NCI-H82 treated with DMSO at 0.1 percent for 48 hours (cell line): ENCODE measurements around the gene LEP.
"Not testable (repeated sequence)": the region's sequence is repeated elsewhere in the genome, so short reads cannot be mapped to it uniquely, and the experiment has no call there.

Source experiments
- DNase-seq: peaks from one replicate; lab custom pipeline; 2025; ENCODE audit not compliant: unreplicated experiment; lab: John Stamatoyannopoulos, UW

Gene LEP

DNA sequence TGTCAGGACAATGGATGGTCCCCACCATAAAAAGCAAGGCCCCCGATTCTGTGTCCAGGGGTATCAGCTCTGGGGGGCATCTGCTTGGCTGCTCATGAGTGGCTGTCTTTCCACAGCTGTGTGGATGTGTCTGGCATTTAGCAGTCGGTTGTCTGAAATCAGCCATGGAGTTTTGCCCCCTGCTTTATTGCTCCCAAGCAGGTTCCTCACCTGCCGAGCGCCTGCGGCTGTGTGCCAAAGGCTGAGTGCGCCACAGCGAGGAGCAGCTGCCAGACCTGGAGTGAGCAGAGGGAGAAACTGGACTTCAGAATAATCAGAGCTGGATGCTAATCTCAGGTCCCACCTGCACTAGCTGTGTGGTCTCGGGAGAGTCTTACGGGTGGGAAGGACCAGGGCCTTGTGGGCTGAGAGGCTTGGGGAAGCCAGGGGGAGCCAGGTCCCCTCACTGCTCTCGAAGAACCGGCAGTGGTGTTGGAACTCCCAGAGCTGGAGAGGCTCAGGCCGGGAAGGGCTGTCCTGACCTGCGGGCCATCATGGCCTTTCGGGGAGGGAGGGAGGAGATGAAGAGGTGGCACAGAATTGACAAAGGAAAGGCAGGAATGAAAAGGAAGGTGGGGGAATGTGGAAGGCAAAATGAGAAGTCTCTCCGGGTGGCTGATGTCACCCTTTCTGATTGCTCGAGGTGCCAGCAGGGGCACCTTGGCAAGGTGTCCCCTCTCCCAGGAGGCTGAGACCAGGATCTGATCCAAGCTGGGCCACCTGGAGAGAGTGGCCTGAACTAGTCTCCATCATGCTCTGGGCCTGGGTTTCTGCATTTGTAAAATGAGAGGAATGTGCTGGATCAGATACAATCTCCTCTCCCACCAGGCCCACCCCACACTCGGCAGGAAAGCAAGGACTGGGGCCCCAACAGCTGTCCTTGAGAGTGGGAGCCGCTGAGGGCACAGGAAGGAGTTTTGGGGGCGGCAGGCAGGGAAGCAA is 30.2 kb upstream of the LEP start:
- no peak for DNase-seq

- peak; percentile 18 for DNase-seq
Observed at GRCh38 chr7:128211626-128212025, 29.5 kb upstream of the LEP start.

GRCh38 chr7:128214463-128214862 is 26.6 kb upstream of the LEP start:
- no peak for DNase-seq

- DNase-seq = no peak
Observed at GRCh38 chr7:128215281-128215680, 25.8 kb upstream of the LEP start.

DNA sequence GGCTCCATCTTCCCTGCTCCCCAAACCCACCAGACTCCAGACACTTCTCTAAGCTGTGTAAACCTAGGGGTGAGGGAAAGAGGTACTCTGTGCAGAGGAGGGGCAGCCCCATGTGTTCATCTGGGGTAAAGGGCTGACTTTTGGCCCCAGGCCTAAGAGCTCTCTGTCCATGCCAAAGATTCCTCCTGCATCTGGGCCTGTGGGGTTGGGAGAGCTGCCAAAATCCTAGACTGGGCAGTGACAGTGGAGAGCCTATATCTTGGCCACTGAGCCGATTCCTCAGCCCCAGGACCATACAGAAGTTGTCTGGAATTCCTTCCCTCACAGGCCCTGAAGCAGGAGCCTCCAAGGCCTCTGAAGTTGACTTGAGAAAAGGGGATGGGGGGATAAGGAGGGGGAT is 25.3 kb upstream of the LEP start:
- DNase-seq = no peak

DNA sequence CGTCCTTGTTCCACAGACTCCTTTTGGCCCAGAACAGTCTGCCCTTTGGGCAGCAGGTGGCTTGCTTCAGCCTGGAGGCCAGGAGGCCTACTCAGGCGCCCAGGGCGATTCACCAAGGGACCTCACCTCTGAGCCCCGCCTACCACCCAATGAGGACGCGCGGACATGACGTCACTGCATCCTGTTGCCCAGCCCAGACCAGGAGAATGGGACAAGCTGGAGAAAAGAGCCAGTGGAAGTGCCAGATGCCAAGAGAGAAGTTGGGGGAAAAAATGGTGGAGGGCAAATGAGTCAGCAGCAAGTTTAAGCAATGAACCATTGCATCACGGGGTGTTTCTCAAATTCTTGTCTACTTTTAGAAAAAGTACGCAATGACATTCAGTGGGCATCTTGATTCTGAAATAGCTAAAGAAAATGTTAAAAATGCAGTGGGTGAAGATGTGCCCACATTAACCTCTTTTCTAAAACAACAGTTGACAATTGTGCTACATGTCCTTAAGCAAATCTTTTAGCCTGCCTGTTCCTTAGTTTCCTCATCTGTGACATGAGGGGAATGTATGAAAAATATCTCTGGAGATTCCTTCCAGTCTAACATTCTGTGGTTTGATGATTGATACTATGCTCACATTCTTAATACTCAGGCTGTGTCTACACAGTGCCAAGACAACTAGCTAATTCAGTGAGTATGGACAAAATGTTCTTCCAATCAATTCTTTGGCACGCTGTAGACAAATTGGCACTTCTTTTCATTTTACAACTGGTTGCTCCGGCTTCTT is 23.9 kb upstream of the LEP start:
- no peak for DNase-seq

DNA sequence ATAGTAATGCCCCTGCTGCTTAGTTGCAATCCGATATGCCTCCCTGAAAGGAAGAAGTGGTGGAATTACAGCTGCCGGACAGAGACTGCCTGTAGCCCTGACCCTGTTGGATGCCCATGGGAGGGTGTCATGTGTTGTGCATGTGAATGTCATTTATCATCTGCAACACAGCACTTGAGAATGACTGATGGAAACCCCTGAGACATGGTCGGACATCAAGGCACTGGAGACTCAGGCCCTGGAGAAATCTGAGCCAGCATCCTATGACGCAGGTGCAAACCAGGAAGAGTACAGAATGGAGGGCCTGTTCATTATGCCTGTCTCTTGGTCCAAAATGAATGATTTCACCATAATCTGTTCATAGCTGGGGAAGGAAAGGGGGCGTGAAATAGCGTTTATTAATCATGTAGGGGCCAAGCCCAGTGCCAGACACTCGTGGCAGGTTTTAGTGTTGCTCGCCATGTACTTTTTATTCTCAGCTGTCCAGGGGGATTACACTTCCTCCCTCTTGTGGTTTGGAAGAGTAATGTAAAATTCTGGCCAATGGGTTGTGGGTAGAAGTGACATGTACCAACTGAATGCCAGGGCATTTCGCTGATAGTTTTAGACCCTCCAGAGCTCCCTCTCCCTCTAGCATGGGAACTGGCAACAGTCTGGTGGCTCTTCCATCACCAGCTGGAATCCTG is 23.0 kb upstream of the LEP start:
- no peak for DNase-seq

DNA sequence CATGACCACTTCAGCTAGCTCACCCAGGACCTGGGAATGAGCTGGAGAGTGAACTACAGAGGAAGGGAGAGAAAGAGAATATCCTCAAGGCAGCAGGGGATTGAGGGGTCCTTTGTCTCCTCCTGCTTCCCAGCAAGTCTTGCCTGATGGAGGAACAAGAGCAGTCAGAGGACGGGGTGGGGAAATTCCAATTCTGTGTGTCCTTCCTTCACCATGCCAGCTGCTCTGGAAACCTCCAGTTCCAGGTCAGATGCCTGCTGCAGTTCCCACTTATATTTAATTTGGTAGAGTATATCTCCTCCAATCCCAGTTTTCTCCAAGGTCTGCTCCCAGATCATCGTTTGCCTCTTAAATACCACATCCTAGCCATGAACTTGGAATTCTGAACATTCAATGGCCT is 21.4 kb upstream of the LEP start:
- no peak for DNase-seq

DNA sequence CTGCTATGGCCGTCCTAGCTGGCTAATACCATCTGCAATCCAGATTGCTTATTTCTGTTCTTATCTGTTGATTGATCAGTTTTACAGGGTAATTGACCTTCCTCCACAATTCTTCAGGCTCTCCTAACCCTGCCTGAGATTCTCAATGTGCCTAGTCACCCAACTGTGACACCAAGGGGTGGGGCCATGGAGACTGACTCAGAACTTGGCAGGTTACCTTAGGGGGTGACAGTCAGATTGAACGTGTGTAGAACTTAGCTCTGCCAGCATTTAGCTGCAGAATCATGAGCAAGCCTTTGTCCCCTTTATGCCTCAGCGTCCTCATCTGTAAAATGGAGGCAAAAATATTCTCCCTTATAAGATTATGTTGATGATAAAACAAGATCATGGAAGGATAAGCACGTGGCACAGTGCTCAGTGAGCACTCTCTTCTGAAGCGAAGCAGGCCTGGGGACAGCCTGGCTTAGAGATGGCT is 19.1 kb upstream of the LEP start:
- no peak for DNase-seq

DNA sequence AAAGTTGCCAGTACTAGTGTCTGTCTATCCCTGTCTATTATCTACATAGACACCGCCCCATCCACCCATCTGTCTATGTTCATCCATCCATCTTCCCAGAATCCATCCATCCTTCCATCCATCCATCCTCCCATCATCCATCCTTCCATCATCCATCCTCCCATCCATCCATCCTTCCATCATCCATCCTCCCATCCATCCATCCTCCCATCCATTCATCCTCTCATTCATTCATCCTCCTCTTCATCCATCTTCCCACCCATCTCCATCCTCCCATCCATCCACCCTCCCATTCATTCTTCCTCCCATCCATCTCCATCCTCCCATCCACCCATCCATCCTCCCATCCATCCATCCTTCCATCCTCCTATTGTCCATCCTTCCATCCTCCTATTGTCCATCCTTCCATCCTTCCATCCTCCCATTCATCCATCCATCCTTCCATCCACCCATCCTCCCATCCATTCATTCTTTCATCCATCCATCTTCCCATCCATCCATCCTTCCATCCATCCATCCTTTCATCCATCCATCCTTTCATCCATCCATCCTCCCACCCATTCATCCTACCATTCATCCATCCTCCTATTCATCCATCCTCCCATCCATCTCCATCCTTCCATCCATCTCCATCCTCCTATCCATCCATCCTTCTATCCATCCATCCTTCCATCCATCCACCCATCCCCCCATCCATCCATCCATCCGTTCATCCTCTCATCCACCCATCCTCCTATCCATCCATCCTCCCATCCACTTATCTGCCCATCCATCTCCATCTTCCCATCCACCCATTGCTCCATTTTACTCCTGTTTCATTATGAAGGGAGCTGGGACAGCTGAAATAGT is 14.7 kb upstream of the LEP start:
- no peak for DNase-seq

DNA sequence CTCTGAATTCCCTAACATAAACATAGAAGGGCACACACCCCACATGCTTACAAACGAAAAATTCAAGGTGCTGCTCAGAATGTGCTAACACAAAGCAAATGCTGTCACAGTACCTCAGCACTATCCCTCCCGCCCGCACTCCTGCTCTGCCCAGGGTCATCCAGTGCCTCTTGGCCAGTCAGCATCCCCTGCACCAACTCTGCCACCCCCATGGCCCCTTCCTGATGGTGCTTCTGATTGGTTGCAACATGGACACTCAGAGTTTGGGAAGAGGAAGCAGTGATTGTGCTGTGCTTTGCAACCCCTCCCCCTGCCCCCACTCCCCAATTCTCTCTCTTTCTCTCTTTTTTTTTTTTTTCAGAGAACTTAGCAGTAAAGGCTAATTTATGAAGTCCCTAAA is 13.8 kb upstream of the LEP start:
- DNase-seq = no peak

DNA sequence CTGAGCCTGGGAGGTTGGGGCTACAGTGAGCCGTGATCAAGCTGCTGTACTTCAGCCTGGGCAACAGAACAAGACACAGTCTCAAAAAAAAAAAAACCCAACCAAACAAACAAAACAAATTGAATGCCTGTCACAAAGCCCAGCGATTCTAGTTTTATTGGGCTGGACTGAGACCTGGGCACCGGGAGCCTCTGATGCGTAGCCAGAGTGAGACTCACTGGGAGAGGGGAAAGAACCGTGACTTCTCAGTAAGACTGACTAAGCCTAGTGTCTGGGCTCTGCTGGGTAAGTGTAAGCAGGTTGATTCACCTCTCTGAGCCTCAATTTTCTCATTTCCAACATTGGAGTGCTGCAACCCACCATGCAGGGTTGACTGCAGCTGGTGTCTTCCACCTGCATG is 10.1 kb upstream of the LEP start:
- DNase-seq = no peak

GRCh38 chr7:128231677-128232076 is 9.4 kb upstream of the LEP start:
- DNase-seq = no peak

DNA sequence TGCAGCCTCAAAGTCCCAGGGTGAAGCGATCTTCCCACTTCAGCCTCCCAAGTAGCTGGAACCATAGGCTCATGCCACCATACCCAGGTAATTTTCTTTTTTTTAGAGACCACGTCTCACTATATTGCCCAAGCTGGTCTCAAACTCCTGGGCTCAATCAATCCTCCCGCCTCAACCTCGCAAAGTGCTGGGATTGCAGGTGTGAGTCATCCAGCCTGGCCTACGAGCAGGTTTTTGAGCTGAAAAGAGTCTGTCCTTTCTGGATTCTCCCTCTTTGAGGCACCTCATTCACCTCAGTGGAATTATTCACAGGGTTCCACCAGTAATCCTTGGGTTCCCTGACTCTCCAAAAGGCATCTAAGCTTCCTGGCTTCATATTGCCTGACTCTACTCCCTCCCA is 7.6 kb upstream of the LEP start:
- DNase-seq = no peak

DNA sequence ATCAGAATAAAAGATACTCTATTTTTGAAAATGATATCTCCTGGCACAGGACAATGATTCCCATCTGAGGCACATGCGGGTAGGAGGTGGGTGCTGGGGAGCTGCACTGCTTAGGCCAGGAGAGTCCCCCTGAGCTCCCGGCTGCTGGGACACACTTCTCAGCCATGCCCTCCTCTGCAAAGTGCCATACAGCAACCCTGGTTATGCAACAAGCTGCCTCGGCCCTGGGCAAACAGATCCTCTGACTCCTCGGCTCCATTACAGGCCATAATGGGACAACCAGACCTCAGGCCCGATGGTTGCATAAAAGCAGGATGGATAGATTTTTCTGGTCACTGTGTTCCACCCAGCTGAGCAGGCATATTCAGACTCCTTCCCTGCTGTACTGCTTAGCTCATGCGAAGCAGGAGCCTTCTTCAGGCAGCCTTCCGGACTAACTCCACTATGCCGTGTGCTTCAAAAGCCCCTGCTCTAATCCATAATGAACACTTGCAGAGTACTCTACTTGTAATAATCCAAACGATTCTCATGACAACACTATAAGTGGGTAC is 6.5 kb upstream of the LEP start:
- no peak for DNase-seq

DNA sequence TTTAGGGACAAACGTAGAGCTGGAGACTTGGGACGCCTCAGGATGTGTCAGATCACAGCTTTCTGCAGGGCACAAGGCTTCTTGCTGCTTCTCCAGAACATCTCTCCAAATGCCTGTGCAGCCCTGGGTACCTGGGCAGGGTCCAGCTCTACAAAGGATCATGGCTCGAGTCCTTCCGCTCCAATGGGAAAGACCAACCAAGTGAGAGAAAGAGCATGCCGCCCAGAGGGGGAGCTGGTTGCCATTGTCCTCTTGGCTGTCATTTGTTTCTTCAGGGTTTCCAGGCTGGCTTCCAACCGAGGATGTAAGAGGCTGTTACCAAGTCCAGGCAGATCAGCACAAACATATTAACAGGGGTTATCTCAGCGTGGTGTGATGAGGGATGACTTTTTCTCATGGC is 5.6 kb upstream of the LEP start:
- DNase-seq = no peak

DNA sequence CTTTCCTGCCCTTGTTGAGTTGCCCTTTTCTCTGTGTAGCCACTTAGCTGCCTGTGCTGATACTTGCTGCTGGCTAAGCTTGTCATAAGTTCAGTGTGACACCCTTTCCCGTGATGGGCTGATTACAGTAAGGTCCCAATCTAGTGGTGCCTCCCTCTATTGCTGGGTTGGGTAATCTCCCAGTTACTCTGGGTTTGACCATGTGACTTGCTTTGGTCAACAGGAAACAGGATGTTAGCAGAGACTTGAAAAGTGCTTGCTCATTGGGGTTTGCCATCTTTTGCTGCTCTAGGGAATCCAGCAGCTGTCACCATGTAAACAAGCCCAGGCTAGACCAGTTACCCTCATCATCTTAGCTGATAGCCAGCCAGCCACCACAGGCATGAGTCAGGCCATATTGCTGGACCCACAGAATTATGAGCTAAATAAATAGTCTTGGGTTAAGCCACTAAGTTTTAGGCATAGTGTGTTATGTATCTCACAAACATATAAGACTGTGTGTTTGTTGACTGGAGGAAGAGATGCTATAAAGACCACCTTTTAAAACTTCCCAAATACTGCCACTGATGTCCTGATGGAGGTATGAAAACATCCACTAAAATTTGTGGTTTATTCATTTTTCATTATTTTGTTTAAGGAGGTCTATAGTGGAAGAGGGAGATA is 4.0 kb upstream of the LEP start:
- no peak for DNase-seq

DNA sequence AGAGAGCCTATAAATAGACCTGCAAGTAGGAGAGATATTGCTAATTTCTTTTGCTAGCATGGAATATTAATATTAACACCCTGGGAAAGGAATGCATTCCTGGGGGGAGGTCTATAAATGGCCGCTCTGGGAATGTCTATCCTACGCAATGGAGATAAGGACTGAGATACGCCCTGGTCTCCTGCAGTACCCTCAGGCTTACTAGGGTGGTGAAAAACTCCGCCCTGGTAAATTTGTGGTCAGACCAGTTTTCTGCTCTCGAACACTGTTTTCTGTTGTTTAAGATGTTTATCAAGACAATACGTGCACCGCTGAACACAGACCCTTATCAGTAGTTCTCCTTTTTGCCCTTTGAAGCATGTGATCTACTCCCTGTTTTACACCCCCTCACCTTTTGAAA is 1.9 kb upstream of the LEP start:
- DNase-seq = not testable (repeated sequence)

GRCh38 chr7:128242661-128243060 is 1.6 kb downstream of the LEP start:
- DNase-seq = no peak

- DNase-seq = no peak
Observed at GRCh38 chr7:128243273-128243672, 2.2 kb downstream of the LEP start.
